Neural progenitor cell (in vitro differentiated cells): ENCODE results near the gene GSE1. TPM values are rescaled to one million over a fixed set of nuclear protein-coding genes. Genes with fewer than 3 reads are reported as not detected.

Source experiments
- DNase-seq: peaks from one replicate; pipeline ENCODE4 v3.0.0-alpha.2; 2016; ENCODE audit warnings: low spot score
- H2AFZ ChIP-seq: fragments of 200-600 bp; sonication (generic); replicated peaks from 2 replicates; pipeline ENCODE4 v1.6.1; 2016; ENCODE audit warnings: antibody characterized with exemption
- H3F3A ChIP-seq: fragments of 200-600 bp; sonication (generic); 2 replicates; pipeline ENCODE4 v1.6.1; 2016; ENCODE audit warnings: antibody characterized with exemption, low read depth
- H3K27ac ChIP-seq: fragments of 200-600 bp; sonication (generic); 2 replicates; pipeline ENCODE4 v1.5.1; 2016; ENCODE audit warnings: mild to moderate bottlenecking
- H3K27me3 ChIP-seq: fragments of 200-600 bp; sonication (generic); 2 replicates; pipeline ENCODE4 v1.6.1; 2016; ENCODE audit warnings: mild to moderate bottlenecking, moderate library complexity
- H3K36me3 ChIP-seq: fragments of 200-600 bp; sonication (generic); 2 replicates; pipeline ENCODE4 v1.5.1; 2016
- H3K4me1 ChIP-seq: fragments of 200-600 bp; sonication (generic); 2 replicates; pipeline ENCODE4 v1.6.1; 2016; ENCODE audit warnings: mixed run types
- H3K4me2 ChIP-seq: fragments of 200-600 bp; sonication (generic); 2 replicates; pipeline ENCODE4 v1.6.1; 2016
- H3K4me3 ChIP-seq: fragments of 200-600 bp; sonication (generic); 2 replicates; pipeline ENCODE4 v1.5.1; 2016
- H3K79me2 ChIP-seq: fragments of 200-600 bp; sonication (generic); 2 replicates; pipeline ENCODE4 v1.6.1; 2016; ENCODE audit warnings: low read depth
- H3K9ac ChIP-seq: fragments of 200-600 bp; sonication (generic); 2 replicates; pipeline ENCODE4 v1.6.1; 2016
- H3K9me3 ChIP-seq: fragments of 200-600 bp; sonication (generic); 2 replicates; pipeline ENCODE4 v1.5.1; 2016; ENCODE audit warnings: low read depth
- H4K20me1 ChIP-seq: fragments of 200-600 bp; sonication (generic); 2 replicates; pipeline ENCODE4 v1.6.1; 2016; ENCODE audit warnings: low read depth
- H3K27ac Mint-ChIP-seq: 3 replicates; pipeline ENCODE4 v1.8.0; 2021; ENCODE audit warnings: mixed read lengths
- H3K27me3 Mint-ChIP-seq: 2 replicates; pipeline ENCODE4 v1.8.0; 2022; ENCODE audit warnings: low read depth, mild to moderate bottlenecking, inconsistent platforms, moderate library complexity, mixed read lengths; ENCODE audit not compliant: insufficient read depth
- H3K36me3 Mint-ChIP-seq: 3 replicates; pipeline ENCODE4 v1.8.0; 2021; ENCODE audit warnings: mixed read lengths
- H3K4me1 Mint-ChIP-seq: 3 replicates; pipeline ENCODE4 v1.8.0; 2021; ENCODE audit warnings: mixed read lengths
- H3K4me3 Mint-ChIP-seq: 3 replicates; pipeline ENCODE4 v1.8.0; 2021; ENCODE audit warnings: mild to moderate bottlenecking, moderate library complexity, mixed read lengths
- H3K9me3 Mint-ChIP-seq: 3 replicates; pipeline ENCODE4 v1.8.0; 2020; ENCODE audit warnings: mixed read lengths
- CTCF ChIP-seq: fragments of 200-600 bp; sonication (generic); IDR thresholded peaks from 2 replicates; pipeline ENCODE4 v1.5.1; 2017; ENCODE audit warnings: antibody characterized with exemption, mild to moderate bottlenecking
- EZH2 ChIP-seq: fragments of 200-600 bp; sonication (generic); IDR thresholded peaks from 2 replicates; pipeline ENCODE4 v1.6.1; 2017; ENCODE audit warnings: antibody characterized with exemption, mild to moderate bottlenecking, moderate library complexity
- EZH2phosphoT487 ChIP-seq: fragments of 200-600 bp; sonication (generic); IDR thresholded peaks from 2 replicates; pipeline ENCODE4 v1.6.1; 2017; ENCODE audit warnings: antibody characterized with exemption
- total RNA-seq: library from RNA; depleted of rRNA; stranded (reverse); fragments of >200 nt; gene quantifications from 2 replicates; pipeline ENCODE4 v1.2.3, GENCODE V29; 2015; ENCODE audit warnings: low replicate concordance

Gene GSE1
- total RNA-seq, 1 donor from 2014 or later, result 7.7 TPM

GRCh38 chr16:85657996-85658395 is 44.9 kb downstream of the GSE1 start:
- Histone ChIP-seq H4K20me1 (peaks cover 14% of the 10 kb centered on the region), H3K36me3 (no peaks in the 10 kb centered on the region), H3K79me2 (no peaks in the 10 kb centered on the region), H3K27me3 (no peaks in the 10 kb centered on the region), H2AFZ (no peak overlapping the region), H3K9ac (no peak overlapping the region), H3F3A (peaks cover 32% of the 10 kb centered on the region), H3K9me3 (no peaks in the 10 kb centered on the region), H3K4me3 (no peak overlapping the region), H3K4me2 (no peak overlapping the region), H3K27ac (no peak overlapping the region), H3K4me1 (peaks cover 25% of the 10 kb centered on the region)
- H3K9me3 Mint-ChIP-seq, result no peaks in the 10 kb centered on the region
- no peak overlapping the region for H3K27ac Mint-ChIP-seq
- H3K36me3 Mint-ChIP-seq, result peaks cover 15% of the 10 kb centered on the region
- H3K4me1 Mint-ChIP-seq, result peaks cover 30% of the 10 kb centered on the region
- no peak for DNase-seq
- peaks cover 13% of the 10 kb centered on the region for H3K27me3 Mint-ChIP-seq
- TF ChIP-seq CTCF, result no peak
- TF ChIP-seq EZH2, result no peak
- no peak for TF ChIP-seq EZH2phosphoT487
- no peak overlapping the region for H3K4me3 Mint-ChIP-seq

- H3K27ac ChIP-seq, result no peak overlapping the region
- H3K4me1 ChIP-seq, result peaks cover 27% of the 10 kb centered on the region
- no peak for DNase-seq
These were observed 45.6 kb downstream of the GSE1 start for GRCh38 chr16:85658504-85659326.

GRCh38 chr16:85659336-85659735 is 46.2 kb downstream of the GSE1 start:
- Histone ChIP-seq H4K20me1 (peaks cover 14% of the 10 kb centered on the region), H2AFZ (no peak overlapping the region), H3K4me3 (no peak overlapping the region), H3K27me3 (no peaks in the 10 kb centered on the region), H3K79me2 (no peaks in the 10 kb centered on the region), H3K9me3 (no peaks in the 10 kb centered on the region), H3K9ac (no peak overlapping the region), H3K4me2 (no peak overlapping the region), H3K4me1 (peaks cover 27% of the 10 kb centered on the region), H3K27ac (no peak overlapping the region), H3K36me3 (no peaks in the 10 kb centered on the region), H3F3A (peaks cover 33% of the 10 kb centered on the region)
- peaks cover 28% of the 10 kb centered on the region for H3K36me3 Mint-ChIP-seq
- DNase-seq, result no peak
- peaks cover 15% of the 10 kb centered on the region for H3K27me3 Mint-ChIP-seq
- H3K4me3 Mint-ChIP-seq, result peak overlapping the region; percentile 46
- no peaks in the 10 kb centered on the region for H3K9me3 Mint-ChIP-seq
- H3K27ac Mint-ChIP-seq, result no peak overlapping the region
- TF ChIP-seq EZH2, result no peak
- no peak for TF ChIP-seq CTCF
- TF ChIP-seq EZH2phosphoT487, result no peak
- H3K4me1 Mint-ChIP-seq, result peaks cover 31% of the 10 kb centered on the region

More at GRCh38 chr16:85658504-85659326, 45.6 kb downstream of the GSE1 start:
- no peaks in the 10 kb centered on the region for H3K27me3 ChIP-seq
- H3F3A ChIP-seq, result peaks cover 33% of the 10 kb centered on the region
- H3K9me3 ChIP-seq, result no peaks in the 10 kb centered on the region
- H4K20me1 ChIP-seq, result peaks cover 14% of the 10 kb centered on the region
- H3K9me3 Mint-ChIP-seq, result no peaks in the 10 kb centered on the region
- H3K36me3 Mint-ChIP-seq, result peaks cover 22% of the 10 kb centered on the region
- H3K4me1 Mint-ChIP-seq, result peaks cover 33% of the 10 kb centered on the region
- H3K79me2 ChIP-seq, result no peaks in the 10 kb centered on the region
- peaks cover 15% of the 10 kb centered on the region for H3K27me3 Mint-ChIP-seq
- TF ChIP-seq CTCF (no peak), EZH2 (no peak), EZH2phosphoT487 (no peak)
- no peaks in the 10 kb centered on the region for H3K36me3 ChIP-seq
- H3K4me2 ChIP-seq, result no peak overlapping the region
- H3K4me3 Mint-ChIP-seq, result no peak overlapping the region
- no peak overlapping the region for H2AFZ ChIP-seq
- no peak overlapping the region for H3K27ac Mint-ChIP-seq
- H3K4me3 ChIP-seq, result no peak overlapping the region
- no peak overlapping the region for H3K9ac ChIP-seq
